ENCODE measurements around the gene MCU. TPM values are rescaled to one million over a fixed set of nuclear protein-coding genes. Genes with fewer than 3 reads are reported as not detected.

MCU gene
- total and polyA plus RNA-seq, 10 donors = 7.2 to 29.2 (median 19.4) TPM

GRCh38 chr10:72828294-72828693 lies 136.4 kb downstream of the MCU start:
- intact Hi-C loops (cut with DNase I; ENCODE audit: low total_unique reads) = no loop called here
- no peak for TF ChIP-seq POLR2AphosphoS5 (IDR thresholded peaks at IDR 0.05)
- no peak for TF ChIP-seq POLR2A (IDR thresholded peaks at IDR 0.05)
- TF ChIP-seq, protein P1, sequence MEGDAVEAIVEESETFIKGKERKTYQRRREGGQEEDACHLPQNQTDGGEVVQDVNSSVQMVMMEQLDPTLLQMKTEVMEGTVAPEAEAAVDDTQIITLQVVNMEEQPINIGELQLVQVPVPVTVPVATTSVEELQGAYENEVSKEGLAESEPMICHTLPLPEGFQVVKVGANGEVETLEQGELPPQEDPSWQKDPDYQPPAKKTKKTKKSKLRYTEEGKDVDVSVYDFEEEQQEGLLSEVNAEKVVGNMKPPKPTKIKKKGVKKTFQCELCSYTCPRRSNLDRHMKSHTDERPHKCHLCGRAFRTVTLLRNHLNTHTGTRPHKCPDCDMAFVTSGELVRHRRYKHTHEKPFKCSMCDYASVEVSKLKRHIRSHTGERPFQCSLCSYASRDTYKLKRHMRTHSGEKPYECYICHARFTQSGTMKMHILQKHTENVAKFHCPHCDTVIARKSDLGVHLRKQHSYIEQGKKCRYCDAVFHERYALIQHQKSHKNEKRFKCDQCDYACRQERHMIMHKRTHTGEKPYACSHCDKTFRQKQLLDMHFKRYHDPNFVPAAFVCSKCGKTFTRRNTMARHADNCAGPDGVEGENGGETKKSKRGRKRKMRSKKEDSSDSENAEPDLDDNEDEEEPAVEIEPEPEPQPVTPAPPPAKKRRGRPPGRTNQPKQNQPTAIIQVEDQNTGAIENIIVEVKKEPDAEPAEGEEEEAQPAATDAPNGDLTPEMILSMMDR (IDR thresholded peaks at IDR 0.05 in 8 of 11, conservative IDR thresholded peaks at IDR 0.05 in 3 of 11) = no peak
- DNase-seq = no peak

GRCh38 chr10:72830625-72831024 lies 138.7 kb downstream of the MCU start:
- TF ChIP-seq POLR2A (IDR thresholded peaks at IDR 0.05) (no peak), POLR2AphosphoS5 (IDR thresholded peaks at IDR 0.05) (no peak)
- TF ChIP-seq, protein P1 (IDR thresholded peaks at IDR 0.05 in 8 of 11, conservative IDR thresholded peaks at IDR 0.05 in 3 of 11) = no peak
- 60 to 79% (median 67%) methylated on average over 2 of the region's 2 CpGs for WGBS, 5 donors
- peaks cover 0 to 12% (median 7%) of the 10 kb centered on the region in 6 donors for H3K36me3 ChIP-seq
- intact Hi-C loops (cut with DNase I; ENCODE audit: low total_unique reads) = loop anchor here (5.0 kb wide), 1 partner anchor 138 kb away; the partner anchor contains the start of gene MCU
- H3K4me1 ChIP-seq = peaks cover 0 to 32% (median 15%) of the 10 kb centered on the region in 6 donors
- H3K27me3 ChIP-seq (replicated peaks in 1 of 7) = no peaks in the 10 kb centered on the region
- no peak overlapping the region for H3K27ac ChIP-seq
- H3K9me3 ChIP-seq = no peaks in the 10 kb centered on the region
- no peak overlapping the region for H3K4me3 ChIP-seq
- no peak for DNase-seq

More at GRCh38 chr10:72828294-72828693, 136.4 kb downstream of the MCU start:
- Histone ChIP-seq H3K27ac (no peak overlapping the region), H3K27me3 (replicated peaks in 1 of 7) (no peaks in the 10 kb centered on the region), H3K36me3 (no peaks in the 10 kb centered on the region), H3K4me3 (no peak overlapping the region), H3K9me3 (no peaks in the 10 kb centered on the region), H3K4me1 (peaks cover 0 to 22% (median 10%) of the 10 kb centered on the region in 6 donors)

GRCh38 chr10:72831696-72832409 lies 139.9 kb downstream of the MCU start:
- no peak for DNase-seq
- TF ChIP-seq POLR2AphosphoS5 (IDR thresholded peaks at IDR 0.05) (no peak), POLR2A (IDR thresholded peaks at IDR 0.05) (no peak)
- TF ChIP-seq, protein P1 (IDR thresholded peaks at IDR 0.05 in 8 of 11, conservative IDR thresholded peaks at IDR 0.05 in 3 of 11) = no peak
- H3K27ac ChIP-seq = peak overlapping the region in 1 of 8 donors; percentile 19
- WGBS, 5 donors = 79 to 90% (median 85%) methylated on average over 8 of the region's 8 CpGs
- H3K27me3 ChIP-seq (replicated peaks in 1 of 7) = no peaks in the 10 kb centered on the region
- H3K9me3 ChIP-seq = no peaks in the 10 kb centered on the region
- H3K4me1 ChIP-seq = peaks cover 0 to 32% (median 15%) of the 10 kb centered on the region in 6 donors
- H3K4me3 ChIP-seq = peak overlapping the region in 2 of 8 donors; percentile 11 to 30
- intact Hi-C loops (cut with DNase I; ENCODE audit: low total_unique reads) = loop anchor here (5.0 kb wide), 1 partner anchor 140 kb away; the partner anchor contains the start of gene MCU
- H3K36me3 ChIP-seq = peaks cover 0 to 15% (median 7%) of the 10 kb centered on the region in 6 donors

- no peaks in the 10 kb centered on the region for H3K27me3 ChIP-seq (replicated peaks in 1 of 7)
- no peak overlapping the region for H3K4me3 ChIP-seq
- no peak overlapping the region for H3K27ac ChIP-seq
- DNase-seq = no peak
- TF ChIP-seq POLR2AphosphoS5 (IDR thresholded peaks at IDR 0.05) (no peak), POLR2A (IDR thresholded peaks at IDR 0.05) (no peak)
- TF ChIP-seq, protein P1 (IDR thresholded peaks at IDR 0.05 in 8 of 11, conservative IDR thresholded peaks at IDR 0.05 in 3 of 11) = no peak
- intact Hi-C loops (cut with DNase I; ENCODE audit: low total_unique reads) = loop anchor here (5.0 kb wide), 1 partner anchor 140 kb away; the partner anchor contains the start of gene MCU
- H3K36me3 ChIP-seq = peaks cover 0 to 15% (median 7%) of the 10 kb centered on the region in 6 donors
- H3K9me3 ChIP-seq = no peaks in the 10 kb centered on the region
- H3K4me1 ChIP-seq = peaks cover 0 to 32% (median 17%) of the 10 kb centered on the region in 6 donors
Measured at GRCh38 chr10:72832701-72833100, 140.8 kb downstream of the MCU start.

Data from spleen (tissue), 11 donors.